HCT116 (cell line): ENCODE measurements around the gene MRPS12.

ENCODE experiments used
- ATF3 ChIP-seq: IDR thresholded peaks from 2 replicates; pipeline ENCODE4 v1.6.1; 2012
- EZH2 ChIP-seq: fragments of 200-600 bp; sonication (generic); IDR thresholded peaks from 2 replicates; pipeline ENCODE4 v1.6.1; 2017; ENCODE audit warnings: antibody characterized with exemption, mixed run types
- EZH2phosphoT487 ChIP-seq: fragments of 200-600 bp; IDR thresholded peaks from 2 replicates; pipeline ENCODE4 v1.6.1; 2018; ENCODE audit warnings: antibody characterized with exemption, borderline replicate concordance
- JUND ChIP-seq: IDR thresholded peaks from 2 replicates; pipeline ENCODE4 v1.6.1; 2012
- MAX ChIP-seq: IDR thresholded peaks from 2 replicates; pipeline ENCODE4 v1.6.1; 2012
- POLR2A ChIP-seq: IDR thresholded peaks from 2 replicates; pipeline ENCODE4 v1.7.0; 2011; ENCODE audit warnings: borderline replicate concordance; ENCODE audit not compliant: insufficient read depth, insufficient read length; ENCODE audit errors: extremely low read depth
- POLR2AphosphoS5 ChIP-seq: IDR thresholded peaks from 2 replicates; pipeline ENCODE4 v1.6.1; 2011; ENCODE audit warnings: mild to moderate bottlenecking, low read depth, low read length, moderate library complexity
- RAD21 ChIP-seq: IDR thresholded peaks from 2 replicates; pipeline ENCODE4 v1.6.1; 2012; ENCODE audit warnings: low read depth, mild to moderate bottlenecking
- SIN3A ChIP-seq: IDR thresholded peaks from 2 replicates; pipeline ENCODE4 v1.6.1; 2012; ENCODE audit warnings: low read depth
- YY1 ChIP-seq: IDR thresholded peaks from 2 replicates; pipeline ENCODE4 v1.6.1; 2011; ENCODE audit warnings: low read length, low read depth, moderate library complexity, mild to moderate bottlenecking; ENCODE audit not compliant: insufficient replicate concordance; ENCODE audit errors: extremely low read depth
- ZNF274 ChIP-seq: fragments of 200-500 bp; sonication (Bioruptor generic); IDR thresholded peaks from 2 replicates; pipeline ENCODE4 v1.6.1; 2014; ENCODE audit warnings: mild to moderate bottlenecking, low read depth, low read length, inconsistent platforms
- TF ChIP-seq, protein P1 (sequence below): IDR thresholded peaks from 2 replicates; pipeline ENCODE4 v1.6.1; 2012; ENCODE audit warnings: low read depth
- TF ChIP-seq, protein P2 (sequence below), 3 experiments: fragments of 200-600 bp in 1 of 3; sonication (generic) in 1 of 3; IDR thresholded peaks in 2 of 3; conservative IDR thresholded peaks in 1 of 3; 2 replicates each; pipeline ENCODE4 v1.5.1; 2012 to 2017; ENCODE audit warnings: low read depth in 2 of 3, low read length in 2 of 3, antibody characterized with exemption in 1 of 3, borderline replicate concordance in 1 of 3, control low read depth in 1 of 3, mild to moderate bottlenecking in 1 of 3, mixed read lengths in 1 of 3, mixed run types in 1 of 3, moderate library complexity in 1 of 3; ENCODE audit not compliant: insufficient read depth in 1 of 3

- no peak for TF ChIP-seq POLR2A
- TF ChIP-seq, protein P1, sequence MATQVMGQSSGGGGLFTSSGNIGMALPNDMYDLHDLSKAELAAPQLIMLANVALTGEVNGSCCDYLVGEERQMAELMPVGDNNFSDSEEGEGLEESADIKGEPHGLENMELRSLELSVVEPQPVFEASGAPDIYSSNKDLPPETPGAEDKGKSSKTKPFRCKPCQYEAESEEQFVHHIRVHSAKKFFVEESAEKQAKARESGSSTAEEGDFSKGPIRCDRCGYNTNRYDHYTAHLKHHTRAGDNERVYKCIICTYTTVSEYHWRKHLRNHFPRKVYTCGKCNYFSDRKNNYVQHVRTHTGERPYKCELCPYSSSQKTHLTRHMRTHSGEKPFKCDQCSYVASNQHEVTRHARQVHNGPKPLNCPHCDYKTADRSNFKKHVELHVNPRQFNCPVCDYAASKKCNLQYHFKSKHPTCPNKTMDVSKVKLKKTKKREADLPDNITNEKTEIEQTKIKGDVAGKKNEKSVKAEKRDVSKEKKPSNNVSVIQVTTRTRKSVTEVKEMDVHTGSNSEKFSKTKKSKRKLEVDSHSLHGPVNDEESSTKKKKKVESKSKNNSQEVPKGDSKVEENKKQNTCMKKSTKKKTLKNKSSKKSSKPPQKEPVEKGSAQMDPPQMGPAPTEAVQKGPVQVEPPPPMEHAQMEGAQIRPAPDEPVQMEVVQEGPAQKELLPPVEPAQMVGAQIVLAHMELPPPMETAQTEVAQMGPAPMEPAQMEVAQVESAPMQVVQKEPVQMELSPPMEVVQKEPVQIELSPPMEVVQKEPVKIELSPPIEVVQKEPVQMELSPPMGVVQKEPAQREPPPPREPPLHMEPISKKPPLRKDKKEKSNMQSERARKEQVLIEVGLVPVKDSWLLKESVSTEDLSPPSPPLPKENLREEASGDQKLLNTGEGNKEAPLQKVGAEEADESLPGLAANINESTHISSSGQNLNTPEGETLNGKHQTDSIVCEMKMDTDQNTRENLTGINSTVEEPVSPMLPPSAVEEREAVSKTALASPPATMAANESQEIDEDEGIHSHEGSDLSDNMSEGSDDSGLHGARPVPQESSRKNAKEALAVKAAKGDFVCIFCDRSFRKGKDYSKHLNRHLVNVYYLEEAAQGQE = no peak
- no peak for TF ChIP-seq POLR2AphosphoS5
- TF ChIP-seq ZNF274 = no peak
- TF ChIP-seq, protein P2, sequence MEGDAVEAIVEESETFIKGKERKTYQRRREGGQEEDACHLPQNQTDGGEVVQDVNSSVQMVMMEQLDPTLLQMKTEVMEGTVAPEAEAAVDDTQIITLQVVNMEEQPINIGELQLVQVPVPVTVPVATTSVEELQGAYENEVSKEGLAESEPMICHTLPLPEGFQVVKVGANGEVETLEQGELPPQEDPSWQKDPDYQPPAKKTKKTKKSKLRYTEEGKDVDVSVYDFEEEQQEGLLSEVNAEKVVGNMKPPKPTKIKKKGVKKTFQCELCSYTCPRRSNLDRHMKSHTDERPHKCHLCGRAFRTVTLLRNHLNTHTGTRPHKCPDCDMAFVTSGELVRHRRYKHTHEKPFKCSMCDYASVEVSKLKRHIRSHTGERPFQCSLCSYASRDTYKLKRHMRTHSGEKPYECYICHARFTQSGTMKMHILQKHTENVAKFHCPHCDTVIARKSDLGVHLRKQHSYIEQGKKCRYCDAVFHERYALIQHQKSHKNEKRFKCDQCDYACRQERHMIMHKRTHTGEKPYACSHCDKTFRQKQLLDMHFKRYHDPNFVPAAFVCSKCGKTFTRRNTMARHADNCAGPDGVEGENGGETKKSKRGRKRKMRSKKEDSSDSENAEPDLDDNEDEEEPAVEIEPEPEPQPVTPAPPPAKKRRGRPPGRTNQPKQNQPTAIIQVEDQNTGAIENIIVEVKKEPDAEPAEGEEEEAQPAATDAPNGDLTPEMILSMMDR (IDR thresholded peaks at IDR 0.05 in 2 of 3, conservative IDR thresholded peaks at IDR 0.05 in 1 of 3; ENCODE audit: borderline replicate concordance in 1 of 3, insufficient read depth in 1 of 3, low read depth in 2 of 3, low read length in 2 of 3) = no peak
- TF ChIP-seq YY1 = no peak
- no peak for TF ChIP-seq MAX
- TF ChIP-seq EZH2 = no peak
- no peak for TF ChIP-seq RAD21
- no peak for TF ChIP-seq ATF3
- no peak for TF ChIP-seq SIN3A
- TF ChIP-seq EZH2phosphoT487 = no peak
- TF ChIP-seq JUND = no peak
Measured at GRCh38 chr19:38898788-38899446, 31.8 kb upstream of the MRPS12 start.
